OCI-LY7 (cell line): ENCODE results near the gene ANO2. TPM values are rescaled to one million over a fixed set of nuclear protein-coding genes. Genes with fewer than 3 reads are reported as not detected.

Source experiments
- Bru-seq: library from RNA; stranded (reverse); fragments of 400-500 nt; gene quantifications from one replicate; lab custom pipeline; 2021; lab: Mats Ljungman, UMichigan
- BruChase-seq, 2 experiments: library from RNA; stranded (reverse); fragments of 400-500 nt; gene quantifications; one replicate each; lab custom pipeline; 2021; lab: Mats Ljungman, UMichigan
- BruUV-seq: library from RNA; stranded (reverse); fragments of 400-500 nt; replicated peaks from 2 replicates; lab custom pipeline; 2021; lab: Mats Ljungman, UMichigan
- CTCF ChIA-PET: fragments of 300-600 bp; sonication (Branson Sonifier 250); formaldehyde crosslinking; loops from one replicate; lab custom pipeline; 2022; ENCODE audit warnings: antibody characterized with exemption; ENCODE audit not compliant: unreplicated experiment; lab: Charles Lee
- POLR2A ChIA-PET: fragments of 300-600 bp; sonication (Branson Sonifier 250); formaldehyde crosslinking; loops from one replicate; lab custom pipeline; 2022; ENCODE audit warnings: antibody characterized with exemption; lab: Charles Lee
- DNase-seq: peaks from one replicate; pipeline ENCODE4 v3.0.0-alpha.2; 2015; ENCODE audit warnings: low spot score
- H2AFZ ChIP-seq: fragments of 200-600 bp; sonication (generic), shearing (Covaris generic); 2 replicates; pipeline ENCODE4 v1.6.1; 2014; ENCODE audit warnings: mild to moderate bottlenecking, antibody characterized with exemption, low read length, moderate library complexity
- H3K27ac ChIP-seq: fragments of 200-600 bp; sonication (generic); 2 replicates; pipeline ENCODE4 v1.5.1; 2014; ENCODE audit warnings: mixed run types, low read depth, mild to moderate bottlenecking, moderate library complexity, low read length, inconsistent platforms; ENCODE audit not compliant: poor library complexity, severe bottlenecking
- H3K36me3 ChIP-seq: fragments of 200-600 bp; sonication (generic); 2 replicates; pipeline ENCODE4 v1.6.1; 2014; ENCODE audit warnings: mild to moderate bottlenecking, antibody characterized with exemption, low read length, moderate library complexity, mixed read lengths; ENCODE audit not compliant: insufficient read depth
- H3K4me1 ChIP-seq: fragments of 200-600 bp; sonication (generic); 2 replicates; pipeline ENCODE4 v1.5.1; 2014; ENCODE audit warnings: mild to moderate bottlenecking, low read length; ENCODE audit not compliant: insufficient read depth, poor library complexity, severe bottlenecking
- H3K4me2 ChIP-seq: fragments of 200-600 bp; sonication (generic); 2 replicates; pipeline ENCODE4 v1.6.1; 2014; ENCODE audit warnings: mild to moderate bottlenecking, low read length
- H3K4me3 ChIP-seq: fragments of 200-600 bp; sonication (generic); 2 replicates; pipeline ENCODE4 v1.5.1; 2014; ENCODE audit warnings: mild to moderate bottlenecking, low read depth, low read length; ENCODE audit not compliant: poor library complexity, severe bottlenecking
- H3K79me2 ChIP-seq: fragments of 200-600 bp; sonication (generic); 2 replicates; pipeline ENCODE4 v1.6.1; 2016; ENCODE audit warnings: low read depth, mild to moderate bottlenecking, low read length, moderate library complexity, mixed read lengths; ENCODE audit not compliant: insufficient read depth
- H3K9me2 ChIP-seq: fragments of 200-600 bp; sonication (generic); 2 replicates; pipeline ENCODE4 v1.6.1; 2016; ENCODE audit warnings: mild to moderate bottlenecking, low read length, mixed read lengths; ENCODE audit not compliant: insufficient read depth
- H3K9me3 ChIP-seq: fragments of 200-600 bp; sonication (generic); 2 replicates; pipeline ENCODE4 v1.6.1; 2014; ENCODE audit warnings: mild to moderate bottlenecking, mixed run types, low read length, mixed read lengths
- H4K20me1 ChIP-seq: fragments of 200-600 bp; sonication (generic); 2 replicates; pipeline ENCODE4 v1.6.1; 2014; ENCODE audit warnings: mild to moderate bottlenecking, antibody characterized with exemption, low read length, moderate library complexity, mixed read lengths; ENCODE audit not compliant: insufficient read depth
- EZH2phosphoT487 ChIP-seq: fragments of 200-600 bp; sonication (generic); IDR thresholded peaks from 2 replicates; pipeline ENCODE4 v1.6.1; 2018; ENCODE audit warnings: low read depth, borderline replicate concordance, mild to moderate bottlenecking, mixed run types, antibody characterized with exemption, low read length, moderate library complexity, mixed read lengths
- intact Hi-C: fragments of 100-400 bp; cut with micrococcal nuclease; formaldehyde crosslinking; loops from one replicate; pipeline ENCODE4 v1.10.0; 2022; ENCODE audit not compliant: unreplicated experiment
- long read RNA-seq: library from polyadenylated mRNA; stranded (forward); transcript quantifications from one replicate; pipeline ENCODE4 v2.0.0, GENCODE V29; 2022
- total RNA-seq, 2 experiments: library from RNA; depleted of rRNA in 1 of 2; stranded (reverse); fragments of >200 nt in 1 of 2; shearing (Covaris generic) in 1 of 2; gene quantifications; 2 replicates each; pipeline ENCODE4 v1.2.3, GENCODE V29; 2014 to 2022
- TF ChIP-seq, protein P1 (sequence below): fragments of 200-600 bp; sonication (generic); conservative IDR thresholded peaks from 2 replicates; pipeline ENCODE4 v1.5.1; 2014; ENCODE audit warnings: mild to moderate bottlenecking, antibody characterized with exemption, low read length, moderate library complexity, mixed read lengths

The ANO2 gene
- not detected in 2 replicates for total RNA-seq (2014; rRNA removed; shearing (Covaris generic))
- not detected in 2 replicates for total RNA-seq (2022)
- percentile 0 among the genes with signal in this experiment for Bru-seq, nascent RNA
- BruChase-seq, experiment 1, labeled RNA remaining after a 6-hour chase = not detected
- not detected for BruChase-seq, experiment 2, labeled RNA remaining after a 2-hour chase
- long read RNA-seq = 0 reads

GRCh38 chr12:5945071-5946008, at the start of gene ANO2:
TSS of gene ANO2 (minus strand) at chr12:5945259. CDS start at chr12:5945217, 42 bp downstream.
- Histone ChIP-seq H4K20me1 (no peaks in the 10 kb centered on the region), H3K27ac (no peak within 1 kb of the TSS), H3K4me2 (no peak within 1 kb of the TSS), H3K36me3 (no peaks in the 10 kb centered on the region), H3K9me2 (no peaks in the 10 kb centered on the region), H3K9me3 (no peaks in the 10 kb centered on the region), H3K4me1 (no peaks in the 10 kb centered on the region), H3K4me3 (no peak within 1 kb of the TSS), H2AFZ (no peak within 1 kb of the TSS), H3K79me2 (no peaks in the 10 kb centered on the region)
- DNase-seq = no peak
- no peak for TF ChIP-seq EZH2phosphoT487
- TF ChIP-seq, protein P1, sequence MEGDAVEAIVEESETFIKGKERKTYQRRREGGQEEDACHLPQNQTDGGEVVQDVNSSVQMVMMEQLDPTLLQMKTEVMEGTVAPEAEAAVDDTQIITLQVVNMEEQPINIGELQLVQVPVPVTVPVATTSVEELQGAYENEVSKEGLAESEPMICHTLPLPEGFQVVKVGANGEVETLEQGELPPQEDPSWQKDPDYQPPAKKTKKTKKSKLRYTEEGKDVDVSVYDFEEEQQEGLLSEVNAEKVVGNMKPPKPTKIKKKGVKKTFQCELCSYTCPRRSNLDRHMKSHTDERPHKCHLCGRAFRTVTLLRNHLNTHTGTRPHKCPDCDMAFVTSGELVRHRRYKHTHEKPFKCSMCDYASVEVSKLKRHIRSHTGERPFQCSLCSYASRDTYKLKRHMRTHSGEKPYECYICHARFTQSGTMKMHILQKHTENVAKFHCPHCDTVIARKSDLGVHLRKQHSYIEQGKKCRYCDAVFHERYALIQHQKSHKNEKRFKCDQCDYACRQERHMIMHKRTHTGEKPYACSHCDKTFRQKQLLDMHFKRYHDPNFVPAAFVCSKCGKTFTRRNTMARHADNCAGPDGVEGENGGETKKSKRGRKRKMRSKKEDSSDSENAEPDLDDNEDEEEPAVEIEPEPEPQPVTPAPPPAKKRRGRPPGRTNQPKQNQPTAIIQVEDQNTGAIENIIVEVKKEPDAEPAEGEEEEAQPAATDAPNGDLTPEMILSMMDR = no peak
- BruUV-seq = no TSS peak
- ChIA-PET POLR2A (no interaction called here), CTCF (no interaction called here)
- intact Hi-C loops = no loop called here

DNA sequence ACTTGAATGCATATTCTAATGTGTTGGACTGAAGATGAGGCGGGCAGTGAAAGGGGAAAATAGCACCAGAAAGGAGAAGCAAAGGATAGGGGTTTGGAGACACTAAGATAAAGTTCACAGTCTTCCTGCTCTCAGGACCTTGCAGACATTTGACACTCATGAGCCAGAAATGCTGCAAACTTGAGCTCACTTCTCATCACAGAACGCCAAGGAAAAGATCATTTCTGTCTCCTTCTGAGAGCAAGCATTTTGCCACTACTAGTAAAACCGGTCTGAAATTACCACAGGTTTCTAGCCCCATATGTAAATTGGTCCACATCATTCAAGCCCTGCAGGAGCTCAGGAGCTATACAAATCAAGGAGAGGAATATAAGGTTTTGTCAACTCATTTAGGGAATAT, 44.6 kb upstream of the ANO2 start:
- H4K20me1 ChIP-seq = no peaks in the 10 kb centered on the region
- POLR2A ChIA-PET = no interaction called here
- CTCF ChIA-PET = interaction anchor here (0.9 to 1.2 kb wide), 2 partner anchors 48 to 70 kb away, joined by 3 to 7 read pairs; no protein-coding TSS in a partner anchor
- no peak for TF ChIP-seq EZH2phosphoT487
- TF ChIP-seq, protein P1 = no peak
- H3K36me3 ChIP-seq = no peaks in the 10 kb centered on the region
- no peak overlapping the region for H3K27ac ChIP-seq
- H3K9me2 ChIP-seq = no peaks in the 10 kb centered on the region
- BruUV-seq = no TSS peak
- no peak overlapping the region for H2AFZ ChIP-seq
- no peak overlapping the region for H3K4me2 ChIP-seq
- no peaks in the 10 kb centered on the region for H3K9me3 ChIP-seq
- no peaks in the 10 kb centered on the region for H3K79me2 ChIP-seq
- H3K4me1 ChIP-seq = no peaks in the 10 kb centered on the region
- no peak for DNase-seq
- intact Hi-C loops = loop anchor here (2.0 kb wide), 1 partner anchor 295 kb away; no protein-coding TSS in a partner anchor
- no peak overlapping the region for H3K4me3 ChIP-seq
